Neuronal stem cell (in vitro differentiated cells): Measurements from ENCODE around the gene ARHGEF10L.

ENCODE experiments used
- DNase-seq: peaks from one replicate; pipeline ENCODE4 v3.0.0-alpha.2; 2013; ENCODE audit warnings: low spot score
- H2AFZ ChIP-seq: one replicate; pipeline ENCODE4 v1.6.1; 2013; ENCODE audit warnings: mild to moderate bottlenecking, low read length, inconsistent platforms
- H2AK5ac ChIP-seq: 2 replicates; pipeline ENCODE4 v1.6.1; 2013; ENCODE audit warnings: low read depth, mild to moderate bottlenecking, inconsistent platforms, low read length, moderate library complexity, mixed read lengths
- H2BK120ac ChIP-seq: 2 replicates; pipeline ENCODE4 v1.6.1; 2013; ENCODE audit warnings: low read depth, mild to moderate bottlenecking, inconsistent platforms, low read length, moderate library complexity, mixed read lengths
- H2BK12ac ChIP-seq: one replicate; pipeline ENCODE4 v1.6.1; 2013; ENCODE audit warnings: low read length, inconsistent platforms
- H2BK15ac ChIP-seq: 2 replicates; pipeline ENCODE4 v1.6.1; 2013; ENCODE audit warnings: mild to moderate bottlenecking, low read length, inconsistent platforms, mixed read lengths
- H2BK5ac ChIP-seq: one replicate; pipeline ENCODE4 v1.6.1; 2013; ENCODE audit warnings: inconsistent platforms, mild to moderate bottlenecking, low read length, moderate library complexity
- H3K14ac ChIP-seq: one replicate; pipeline ENCODE4 v1.6.1; 2013; ENCODE audit warnings: low read length, inconsistent platforms
- H3K18ac ChIP-seq: 2 replicates; pipeline ENCODE4 v1.6.1; 2013; ENCODE audit warnings: low read length, inconsistent platforms
- H3K23ac ChIP-seq: 2 replicates; pipeline ENCODE4 v1.6.1; 2013; ENCODE audit warnings: low read depth, mild to moderate bottlenecking, mixed read lengths, low read length, inconsistent platforms; ENCODE audit not compliant: poor library complexity
- H3K27ac ChIP-seq: replicated peaks from 3 replicates; pipeline ENCODE4 v1.5.1; 2013; ENCODE audit warnings: low read length, inconsistent platforms
- H3K27me3 ChIP-seq, 3 experiments: 2 replicates each; pipeline ENCODE4 v1.6.1; 2013; ENCODE audit warnings: low read length in 3 of 3, mild to moderate bottlenecking in 2 of 3, inconsistent platforms in 1 of 3, low read depth in 1 of 3, mixed read lengths in 1 of 3, moderate library complexity in 1 of 3; ENCODE audit not compliant: control insufficient read depth in 3 of 3, insufficient read depth in 3 of 3
- H3K36me3 ChIP-seq, 2 donors: replicated peaks in 1 of 2; 2 replicates each; pipeline ENCODE4 v1.6.1; 2013; ENCODE audit warnings: low read length in 2 of 2; ENCODE audit not compliant: control insufficient read depth in 2 of 2, insufficient read depth in 2 of 2
- H3K4ac ChIP-seq: 2 replicates; pipeline ENCODE4 v1.6.1; 2013; ENCODE audit warnings: inconsistent platforms, mild to moderate bottlenecking, low read length, moderate library complexity
- H3K4me1 ChIP-seq, 2 donors: 1 replicate in 1 of 2; 2 replicates in 1 of 2; pipeline ENCODE4 v1.6.1; 2013; ENCODE audit warnings: low read length in 2 of 2, low read depth in 1 of 2; ENCODE audit not compliant: control insufficient read depth in 2 of 2, insufficient read depth in 1 of 2
- H3K4me2 ChIP-seq: one replicate; pipeline ENCODE4 v1.6.1; 2013; ENCODE audit warnings: mild to moderate bottlenecking, low read length, inconsistent platforms; ENCODE audit not compliant: insufficient read depth, poor library complexity, severe bottlenecking
- H3K4me3 ChIP-seq, 2 donors: 2 replicates each; pipeline ENCODE4 v1.5.1; 2013; ENCODE audit warnings: low read length in 2 of 2, mild to moderate bottlenecking in 2 of 2, inconsistent platforms in 1 of 2, moderate library complexity in 1 of 2
- H3K79me1 ChIP-seq: one replicate; pipeline ENCODE4 v1.6.1; 2013; ENCODE audit warnings: low read depth, mild to moderate bottlenecking, inconsistent platforms, low read length, moderate library complexity
- H3K9ac ChIP-seq: one replicate; pipeline ENCODE4 v1.6.1; 2013; ENCODE audit warnings: mild to moderate bottlenecking, low read depth, low read length, inconsistent platforms; ENCODE audit not compliant: poor library complexity
- H3K9me3 ChIP-seq, 2 donors: replicated peaks in 1 of 2; 2 replicates each; pipeline versions ENCODE3 to v1.6.1; 2013; ENCODE audit warnings: low read length in 2 of 2, mild to moderate bottlenecking in 2 of 2, inconsistent platforms in 1 of 2, low read depth in 1 of 2, mixed read lengths in 1 of 2, moderate library complexity in 1 of 2; ENCODE audit not compliant: control insufficient read depth in 2 of 2, insufficient read depth in 1 of 2
- H4K8ac ChIP-seq: one replicate; pipeline ENCODE4 v1.6.1; 2013; ENCODE audit warnings: low read depth, mild to moderate bottlenecking, inconsistent platforms, low read length, moderate library complexity
- H4K91ac ChIP-seq: one replicate; pipeline ENCODE4 v1.6.1; 2013; ENCODE audit warnings: low read length, low read depth, mild to moderate bottlenecking, inconsistent platforms; ENCODE audit not compliant: poor library complexity
- WGBS, 2 donors: extraction: QIAGEN DNeasy Blood & Tissue Kit; methylation state at CpG; one replicate each; pipeline ENCODE4 v1.1.7; 2013; ENCODE audit warnings: missing lambda C conversion rate in 2 of 2, mixed read lengths in 1 of 2; ENCODE audit not compliant: insufficient read length in 2 of 2, insufficient replicate concordance in 1 of 2; ENCODE audit errors: extremely low coverage in 2 of 2; 5-methylcytosine and 5-hydroxymethylcytosine counted together

The ARHGEF10L gene

DNA sequence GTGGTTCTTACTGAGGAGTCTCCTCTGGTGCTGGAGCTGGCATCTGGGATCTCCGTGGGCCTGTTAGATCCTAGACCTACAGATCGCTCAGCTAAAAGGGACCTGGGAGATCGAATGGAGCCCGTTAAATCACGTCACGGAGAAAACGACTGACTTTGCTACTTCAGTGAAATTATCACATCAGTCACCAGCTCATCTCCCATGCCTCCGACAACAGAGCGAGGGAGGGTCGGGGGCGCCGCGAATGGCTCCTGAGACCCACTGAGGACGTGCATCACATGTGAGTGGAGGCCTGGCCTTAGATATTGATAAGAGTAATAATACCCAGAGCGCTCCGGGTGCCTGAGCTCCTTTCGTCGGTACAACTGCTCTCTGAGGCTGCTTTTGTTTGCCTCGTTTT is 160.1 kb downstream of the ARHGEF10L start:
- Histone ChIP-seq H3K4ac (no peak overlapping the region), H3K79me1 (peaks cover 2% of the 10 kb centered on the region), H3K27me3 (no peaks in the 10 kb centered on the region), H3K23ac (no peak overlapping the region), H3K18ac (peak overlapping the region; percentile 16), H2AK5ac (no peak overlapping the region), H2BK15ac (no peak overlapping the region), H3K9me3 (no peaks in the 10 kb centered on the region), H3K9ac (no peak overlapping the region), H2BK12ac (no peak overlapping the region), H3K4me1 (peaks cover 9 to 14% of the 10 kb centered on the region in 2 donors), H4K91ac (no peak overlapping the region), H2BK120ac (no peak overlapping the region), H2AFZ (no peak overlapping the region), H3K36me3 (peaks cover 6 to 10% of the 10 kb centered on the region in 2 donors), H3K27ac (no peak overlapping the region), H4K8ac (no peak overlapping the region), H3K4me2 (no peak overlapping the region), H3K14ac (no peak overlapping the region), H2BK5ac (no peak overlapping the region), H3K4me3 (no peak overlapping the region)
- WGBS, 2 donors, result no CpG with 5 or more reads among the region's 19 CpGs
- DNase-seq, result no peak

DNA sequence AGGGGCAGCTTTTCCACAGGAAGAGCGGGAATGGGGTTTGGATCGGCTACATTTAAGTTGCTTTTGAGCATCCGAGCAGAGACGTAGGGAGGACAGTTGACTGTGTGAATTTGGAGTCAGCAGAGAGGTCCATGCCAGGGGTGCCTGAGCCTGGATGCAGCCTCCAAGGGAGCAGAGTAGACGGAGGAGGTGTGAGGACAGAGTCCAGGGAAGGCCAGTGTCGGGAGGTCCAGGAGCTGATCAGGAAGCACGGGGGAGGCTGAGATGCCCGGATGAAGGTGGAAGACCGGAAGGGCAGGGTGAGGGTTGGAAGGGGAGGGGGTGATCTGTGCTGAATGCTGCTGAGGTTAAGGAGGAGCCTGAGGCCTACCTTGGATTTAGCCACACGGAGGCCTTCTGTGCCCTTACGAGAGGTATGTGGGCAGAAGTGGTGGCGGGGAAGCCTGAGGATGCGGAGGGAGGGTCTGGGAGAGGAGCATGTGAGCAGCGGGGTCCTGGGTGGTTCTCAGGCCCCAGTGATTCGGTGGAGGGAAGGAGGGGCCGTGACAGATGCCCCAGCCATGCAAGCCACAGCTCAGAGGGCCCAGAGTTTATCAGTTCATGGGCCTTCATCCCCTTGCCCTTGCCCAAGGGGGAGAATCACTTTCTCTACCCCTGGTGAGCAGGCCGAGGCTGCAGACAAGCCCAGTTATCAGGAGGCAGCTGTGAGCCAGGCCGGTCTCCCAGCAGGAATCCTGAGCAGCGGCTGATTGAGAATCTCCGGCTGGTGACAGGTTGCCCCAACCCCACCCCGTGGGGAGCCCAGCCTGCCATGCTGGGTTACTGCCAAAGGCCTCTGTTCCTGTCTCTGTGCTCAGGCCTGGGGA is 161.7 kb downstream of the ARHGEF10L start:
- Histone ChIP-seq H4K91ac (no peak overlapping the region), H3K27me3 (no peaks in the 10 kb centered on the region), H3K9me3 (no peaks in the 10 kb centered on the region), H3K4ac (no peak overlapping the region), H3K4me1 (peaks cover 9 to 15% of the 10 kb centered on the region in 2 donors), H2BK120ac (no peak overlapping the region), H3K27ac (no peak overlapping the region), H3K23ac (no peak overlapping the region), H2AK5ac (no peak overlapping the region), H2BK5ac (no peak overlapping the region), H3K9ac (no peak overlapping the region), H2BK12ac (no peak overlapping the region), H2AFZ (peak overlapping the region; percentile 24), H3K36me3 (peaks cover 2 to 3% of the 10 kb centered on the region in 2 donors), H3K79me1 (no peaks in the 10 kb centered on the region), H3K18ac (peak overlapping the region; percentile 84), H3K14ac (no peak overlapping the region), H3K4me2 (no peak overlapping the region), H3K4me3 (no peak overlapping the region), H2BK15ac (peak overlapping the region; percentile 61), H4K8ac (no peak overlapping the region)
- WGBS, 2 donors, result no CpG with 5 or more reads among the region's 21 CpGs
- DNase-seq, result no peak

DNA sequence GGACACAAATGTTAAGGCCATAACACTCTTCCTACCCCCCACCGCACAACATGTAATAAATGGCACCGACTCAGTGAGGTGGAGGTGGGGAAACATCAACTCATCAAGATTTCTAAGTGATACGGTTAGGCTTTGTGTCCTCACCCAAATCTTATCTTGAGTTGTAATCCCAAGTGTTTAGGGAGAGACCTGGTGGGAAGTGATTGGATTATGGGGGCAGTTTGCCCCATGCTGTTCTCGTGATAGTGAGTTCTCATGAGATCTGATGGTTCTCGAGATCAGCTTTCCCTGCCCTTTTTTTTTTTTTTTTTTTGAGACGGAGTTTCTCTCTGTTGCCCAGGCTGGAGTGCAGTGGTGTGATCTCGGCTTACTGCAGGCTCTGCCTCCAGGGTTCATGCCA is 164.7 kb downstream of the ARHGEF10L start:
- Histone ChIP-seq H3K4ac (no peak overlapping the region), H2BK12ac (no peak overlapping the region), H3K4me1 (peaks cover 12 to 22% of the 10 kb centered on the region in 2 donors), H4K8ac (no peak overlapping the region), H3K14ac (no peak overlapping the region), H3K36me3 (no peaks in the 10 kb centered on the region), H2AK5ac (no peak overlapping the region), H2BK120ac (no peak overlapping the region), H2BK5ac (no peak overlapping the region), H3K23ac (no peak overlapping the region), H2AFZ (no peak overlapping the region), H3K79me1 (no peaks in the 10 kb centered on the region), H3K27me3 (no peaks in the 10 kb centered on the region), H3K4me3 (no peak overlapping the region), H3K9me3 (peaks cover 0 to under 1% of the 10 kb centered on the region in 2 donors), H2BK15ac (no peak overlapping the region), H3K27ac (no peak overlapping the region), H3K4me2 (no peak overlapping the region), H3K9ac (no peak overlapping the region), H4K91ac (no peak overlapping the region), H3K18ac (no peak overlapping the region)
- DNase-seq, result no peak
- WGBS, 2 donors, result no CpG with 5 or more reads among the region's 7 CpGs

GRCh38 chr1:17706445-17706844 is 166.9 kb downstream of the ARHGEF10L start:
- Histone ChIP-seq H3K4me2 (no peak overlapping the region), H3K79me1 (no peaks in the 10 kb centered on the region), H4K8ac (no peak overlapping the region), H3K14ac (no peak overlapping the region), H3K4ac (no peak overlapping the region), H2AFZ (no peak overlapping the region), H3K18ac (no peak overlapping the region), H3K4me3 (no peak overlapping the region), H3K36me3 (no peaks in the 10 kb centered on the region), H4K91ac (no peak overlapping the region), H2AK5ac (no peak overlapping the region), H3K27ac (no peak overlapping the region), H2BK120ac (no peak overlapping the region), H3K27me3 (no peaks in the 10 kb centered on the region), H3K9me3 (peaks cover 7 to 11% of the 10 kb centered on the region in 2 donors), H2BK5ac (no peak overlapping the region), H3K4me1 (peaks cover 6 to 12% of the 10 kb centered on the region in 2 donors), H2BK12ac (no peak overlapping the region), H3K9ac (no peak overlapping the region), H3K23ac (no peak overlapping the region), H2BK15ac (no peak overlapping the region)
- no CpG with 5 or more reads among the region's 10 CpGs for WGBS, 2 donors
- no peak for DNase-seq
